SU-DHL-6 (cell line): ENCODE data around the gene GFRA4.

Experiments
- EZH2phosphoT487 ChIP-seq: fragments of 200-600 bp; sonication (generic), shearing (Covaris generic); conservative IDR thresholded peaks from 2 replicates; pipeline ENCODE4 v1.6.1; 2018; ENCODE audit warnings: mild to moderate bottlenecking, antibody characterized with exemption, low read length, moderate library complexity, mixed read lengths
- TF ChIP-seq, protein P1 (sequence below): fragments of 200-600 bp; sonication (generic); IDR thresholded peaks from one replicate; pipeline ENCODE4 v1.5.1; 2017; ENCODE audit warnings: antibody characterized with exemption, mild to moderate bottlenecking, low read length, moderate library complexity; ENCODE audit not compliant: insufficient read depth, poor library complexity, severe bottlenecking

DNA sequence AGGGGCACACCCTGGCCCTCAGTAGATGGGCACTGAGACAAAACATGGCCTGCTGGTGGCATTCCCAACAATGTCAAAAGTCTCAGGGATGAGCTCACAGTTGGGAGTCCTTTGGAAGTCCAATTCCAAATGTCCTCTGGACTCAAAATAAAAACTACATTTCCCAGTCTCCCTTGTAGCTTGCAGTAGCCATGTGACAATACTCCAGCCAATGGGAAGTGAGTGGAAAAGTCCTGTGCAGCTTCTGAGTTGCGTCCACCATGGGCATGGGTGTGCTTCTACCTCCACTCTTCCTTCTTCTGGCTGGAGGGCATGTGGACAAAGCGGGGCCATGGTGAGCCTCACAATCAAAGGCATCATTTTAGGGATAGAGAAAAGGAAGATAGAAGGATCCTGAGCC lies 24.5 kb upstream of the GFRA4 start:
- TF ChIP-seq, protein P1, sequence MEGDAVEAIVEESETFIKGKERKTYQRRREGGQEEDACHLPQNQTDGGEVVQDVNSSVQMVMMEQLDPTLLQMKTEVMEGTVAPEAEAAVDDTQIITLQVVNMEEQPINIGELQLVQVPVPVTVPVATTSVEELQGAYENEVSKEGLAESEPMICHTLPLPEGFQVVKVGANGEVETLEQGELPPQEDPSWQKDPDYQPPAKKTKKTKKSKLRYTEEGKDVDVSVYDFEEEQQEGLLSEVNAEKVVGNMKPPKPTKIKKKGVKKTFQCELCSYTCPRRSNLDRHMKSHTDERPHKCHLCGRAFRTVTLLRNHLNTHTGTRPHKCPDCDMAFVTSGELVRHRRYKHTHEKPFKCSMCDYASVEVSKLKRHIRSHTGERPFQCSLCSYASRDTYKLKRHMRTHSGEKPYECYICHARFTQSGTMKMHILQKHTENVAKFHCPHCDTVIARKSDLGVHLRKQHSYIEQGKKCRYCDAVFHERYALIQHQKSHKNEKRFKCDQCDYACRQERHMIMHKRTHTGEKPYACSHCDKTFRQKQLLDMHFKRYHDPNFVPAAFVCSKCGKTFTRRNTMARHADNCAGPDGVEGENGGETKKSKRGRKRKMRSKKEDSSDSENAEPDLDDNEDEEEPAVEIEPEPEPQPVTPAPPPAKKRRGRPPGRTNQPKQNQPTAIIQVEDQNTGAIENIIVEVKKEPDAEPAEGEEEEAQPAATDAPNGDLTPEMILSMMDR, result no peak
- no peak for TF ChIP-seq EZH2phosphoT487
